Vagina (tissue), 2 donors: ENCODE data around the gene CRYZ.

Source experiments
- POLR2A ChIP-seq, 2 donors: fragments of 450-650 bp; IDR thresholded peaks; one replicate each; pipeline ENCODE4 v1.6.1; 2017; ENCODE audit warnings: antibody characterized with exemption in 2 of 2, mild to moderate bottlenecking in 2 of 2, moderate library complexity in 2 of 2
- POLR2AphosphoS5 ChIP-seq, 2 donors: sonication (generic); formaldehyde crosslinking; IDR thresholded peaks; one replicate each; pipeline ENCODE4 v1.9.0; 2017; ENCODE audit warnings: antibody characterized with exemption in 2 of 2, mild to moderate bottlenecking in 2 of 2, low read depth in 1 of 2; ENCODE audit not compliant: insufficient read depth in 1 of 2
- TF ChIP-seq, protein P1 (sequence below), 3 experiments: fragments of 450-650 bp in 2 of 3; fragments of 200-600 bp in 1 of 3; sonication (generic) in 1 of 3; IDR thresholded peaks; one replicate each; pipeline ENCODE4 v1.5.1; 2017 to 2019; ENCODE audit warnings: antibody characterized with exemption in 3 of 3, mild to moderate bottlenecking in 2 of 3, moderate library complexity in 2 of 3

DNA sequence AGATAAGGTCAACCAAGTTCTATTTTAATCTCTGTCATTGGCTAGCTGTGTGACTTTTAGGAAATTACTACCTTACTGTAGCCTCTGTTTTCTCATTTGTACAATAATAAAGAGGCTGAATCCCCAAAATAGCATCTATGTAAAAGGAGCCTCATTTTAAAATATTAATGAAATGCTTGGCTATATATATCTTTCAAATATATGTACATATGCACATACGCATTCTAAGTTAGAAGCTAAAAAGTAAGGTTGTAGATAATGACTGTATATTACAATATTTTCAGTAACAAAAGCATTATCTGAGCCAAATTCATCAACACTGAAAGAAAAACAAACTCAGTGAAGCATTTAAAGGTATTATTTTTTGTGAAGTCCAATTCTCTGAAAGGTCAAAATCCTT is 44.7 kb upstream of the CRYZ start:
- TF ChIP-seq POLR2A (IDR thresholded peaks at IDR 0.05) = no peak
- TF ChIP-seq, protein P1, sequence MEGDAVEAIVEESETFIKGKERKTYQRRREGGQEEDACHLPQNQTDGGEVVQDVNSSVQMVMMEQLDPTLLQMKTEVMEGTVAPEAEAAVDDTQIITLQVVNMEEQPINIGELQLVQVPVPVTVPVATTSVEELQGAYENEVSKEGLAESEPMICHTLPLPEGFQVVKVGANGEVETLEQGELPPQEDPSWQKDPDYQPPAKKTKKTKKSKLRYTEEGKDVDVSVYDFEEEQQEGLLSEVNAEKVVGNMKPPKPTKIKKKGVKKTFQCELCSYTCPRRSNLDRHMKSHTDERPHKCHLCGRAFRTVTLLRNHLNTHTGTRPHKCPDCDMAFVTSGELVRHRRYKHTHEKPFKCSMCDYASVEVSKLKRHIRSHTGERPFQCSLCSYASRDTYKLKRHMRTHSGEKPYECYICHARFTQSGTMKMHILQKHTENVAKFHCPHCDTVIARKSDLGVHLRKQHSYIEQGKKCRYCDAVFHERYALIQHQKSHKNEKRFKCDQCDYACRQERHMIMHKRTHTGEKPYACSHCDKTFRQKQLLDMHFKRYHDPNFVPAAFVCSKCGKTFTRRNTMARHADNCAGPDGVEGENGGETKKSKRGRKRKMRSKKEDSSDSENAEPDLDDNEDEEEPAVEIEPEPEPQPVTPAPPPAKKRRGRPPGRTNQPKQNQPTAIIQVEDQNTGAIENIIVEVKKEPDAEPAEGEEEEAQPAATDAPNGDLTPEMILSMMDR (IDR thresholded peaks at IDR 0.05) = no peak
- TF ChIP-seq POLR2AphosphoS5 (IDR thresholded peaks at IDR 0.05; ENCODE audit: insufficient read depth in 1 of 2, low read depth in 1 of 2) = no peak
